K562 (cell line): Measurements from ENCODE around the gene CD44. TPM values are rescaled to one million over a fixed set of nuclear protein-coding genes. Genes with fewer than 3 reads are reported as not detected.
A peak's percentile ranks its signal among the peaks of the same experiment; 100 is the strongest.

Experiments used
- ATAC-seq: fragments of 200-7000 bp; cut with Tn5 transposase; 3 replicates; pipeline ENCODE4 v1.9.1; 2020; ENCODE audit warnings: moderate library complexity
- BruUV-seq: library from RNA; stranded (reverse); fragments of 400-500 nt; replicated peaks from 2 replicates; lab custom pipeline; 2021; lab: Mats Ljungman, UMichigan
- CTCF ChIA-PET: fragments of 300-600 bp; formaldehyde crosslinking; extraction: SDS; loops from one replicate; lab custom pipeline; 2021; ENCODE audit warnings: low intra/inter-chr PET ratio; lab: Yijun Ruan, JAX
- POLR2A ChIA-PET: fragments of 300-600, 350-650 bp; sonication (Branson Sonifier 250); formaldehyde crosslinking; extraction: SDS; loops from one replicate; lab custom pipeline; 2021; ENCODE audit warnings: antibody characterized with exemption, inconsistent platforms; lab: Yijun Ruan, JAX
- DNase-seq, 4 experiments: peaks; one replicate each; pipeline versions ENCODE4 v3.0.0 to v3.0.0-alpha.2; 2011 to 2018; ENCODE audit warnings: low spot score in 3 of 4, mixed read lengths in 3 of 4; ENCODE audit errors: extremely low read depth in 1 of 4
- FAIRE-seq: peaks from 2 replicates; lab custom pipeline; 2011; peaks lifted over from hg19 to GRCh38; lab: Jason Lieb, UNC
- H2AFZ ChIP-seq: 2 replicates; pipeline ENCODE4 v1.6.0; 2011; ENCODE audit warnings: low read depth, low read length, control low read depth, inconsistent platforms
- H3K27ac ChIP-seq: fragments of 200-600 bp; 3 replicates; pipeline ENCODE4 v1.8.0; 2011; ENCODE audit warnings: low read depth, mild to moderate bottlenecking, control low read depth, inconsistent platforms, low read length, moderate library complexity, mixed read lengths; ENCODE audit errors: extremely low read depth
- H3K27me3 ChIP-seq, 2 experiments: fragments of 300-600 bp in 1 of 2; 2 replicates in 1 of 2; 3 replicates in 1 of 2; pipeline versions ENCODE4 v1.6.0 to v1.8.0; 2011; ENCODE audit warnings: inconsistent platforms in 2 of 2, low read length in 2 of 2, mild to moderate bottlenecking in 1 of 2, mixed read lengths in 1 of 2, moderate library complexity in 1 of 2; ENCODE audit not compliant: control insufficient read depth in 2 of 2, insufficient read depth in 2 of 2
- H3K36me3 ChIP-seq: fragments of 300-600 bp; 3 replicates; pipeline ENCODE4 v1.8.0; 2011; ENCODE audit warnings: mild to moderate bottlenecking, low read length, inconsistent platforms; ENCODE audit not compliant: control insufficient read depth, insufficient read depth
- H3K4me1 ChIP-seq, 2 experiments: fragments of 200-600 bp in 1 of 2; replicated peaks in 1 of 2; 2 replicates in 1 of 2; 3 replicates in 1 of 2; pipeline versions ENCODE4 v1.5.1 to v1.8.0; 2011; ENCODE audit warnings: inconsistent platforms in 2 of 2, low read length in 2 of 2, mild to moderate bottlenecking in 1 of 2, mixed read lengths in 1 of 2, moderate library complexity in 1 of 2; ENCODE audit not compliant: control insufficient read depth in 2 of 2, insufficient read depth in 2 of 2
- H3K4me2 ChIP-seq: 2 replicates; pipeline ENCODE4 v1.6.1; 2011; ENCODE audit warnings: low read length, control low read depth, inconsistent platforms, mixed read lengths; ENCODE audit not compliant: insufficient read depth
- H3K4me3 ChIP-seq: fragments of 200-600 bp; sonication (generic), shearing (Covaris generic); 2 replicates; pipeline ENCODE4 v1.5.1; 2016; ENCODE audit warnings: control low read depth, inconsistent platforms
- H3K79me2 ChIP-seq: fragments of 200-600 bp; 3 replicates; pipeline ENCODE4 v1.8.0; 2011; ENCODE audit warnings: low read length, inconsistent platforms; ENCODE audit not compliant: control insufficient read depth, insufficient read depth
- H3K9ac ChIP-seq, 2 experiments: 2 replicates each; pipeline versions ENCODE4 v1.6.0 to v1.6.1; 2011; ENCODE audit warnings: low read depth in 2 of 2, low read length in 2 of 2, control low read depth in 1 of 2, inconsistent platforms in 1 of 2, mild to moderate bottlenecking in 1 of 2, mixed read lengths in 1 of 2; ENCODE audit not compliant: insufficient read depth in 1 of 2
- H3K9me1 ChIP-seq: one replicate; pipeline ENCODE4 v1.6.0; 2011; ENCODE audit warnings: inconsistent platforms, mild to moderate bottlenecking, low read length, moderate library complexity; ENCODE audit not compliant: control insufficient read depth, insufficient read depth
- H3K9me3 ChIP-seq: replicated peaks from 2 replicates; pipeline ENCODE4 v1.5.1; 2011; ENCODE audit warnings: low read depth, low read length, inconsistent platforms; ENCODE audit not compliant: control insufficient read depth, insufficient read depth
- H4K20me1 ChIP-seq: replicated peaks from 2 replicates; pipeline ENCODE4 v1.6.1; 2011; ENCODE audit warnings: low read length, inconsistent platforms, mixed read lengths; ENCODE audit not compliant: control insufficient read depth, insufficient read depth
- NFXL1 ChIP-seq: fragments of 450-650 bp; formaldehyde crosslinking; IDR thresholded peaks from 2 replicates; pipeline ENCODE4 v1.4.0; 2021; ENCODE audit warnings: mild to moderate bottlenecking
- RFX1 ChIP-seq: fragments of 450-650 bp; IDR thresholded peaks from 2 replicates; pipeline ENCODE4 v1.6.1; 2016; ENCODE audit warnings: mild to moderate bottlenecking, moderate library complexity
- RFX5 ChIP-seq: IDR thresholded peaks from 2 replicates; pipeline ENCODE4 v1.6.1; 2011; ENCODE audit warnings: low read depth, mild to moderate bottlenecking, improper control_type of control experiment, low read length
- SPI1 ChIP-seq: IDR thresholded peaks from 2 replicates; pipeline ENCODE4 v1.6.1; 2011; ENCODE audit warnings: low read depth, low read length, control low read depth, borderline replicate concordance
- WGBS: fragments of 100-300 bp; shearing (Covaris generic); methylation state at CpG from one replicate; pipeline ENCODE4 v1.1.6; 2016; ENCODE audit warnings: low coverage, mixed read lengths; ENCODE audit not compliant: insufficient coverage; ENCODE audit errors: missing lambda C conversion rate; 5-methylcytosine and 5-hydroxymethylcytosine counted together
- in situ Hi-C: fragments of 300-500 bp; cut with MboI; formaldehyde crosslinking; loops from 4 replicates; pipeline ENCODE4 v1.15.0; 2018; ENCODE audit warnings: inconsistent platforms, mixed read lengths
- intact Hi-C: fragments of 100-400 bp; cut with micrococcal nuclease; formaldehyde crosslinking; loops from 2 replicates; pipeline ENCODE4 v1.14.2; 2022
- polyA plus RNA-seq, 8 experiments: library from polyadenylated mRNA; depleted of rRNA in 4 of 8; stranded (reverse) in 5 of 8; unstranded in 3 of 8; fragments of >200 nt; fragmentation: Nextera tagmentation in 2 of 8; fragmentation: Illumina TruSeq in 1 of 8; extraction: Ambion mirVana in 2 of 8; extraction: Trizol in 1 of 8; gene quantifications; 2 replicates each; pipeline versions ENCODE4 v1.2.1 to v1.2.3, GENCODE V29; 2011 to 2014; ENCODE audit warnings: inconsistent platforms in 1 of 8, missing spikeins in 1 of 8
- total RNA-seq, 7 experiments: library from RNA; depleted of rRNA in 6 of 7; stranded (reverse); fragments of >200 nt in 6 of 7; fragmentation: Illumina TruSeq in 2 of 7; extraction: Trizol in 2 of 7; gene quantifications; 2 replicates each; pipeline versions ENCODE4 v1.2.1 to v1.2.3, GENCODE V29; 2011 to 2021; ENCODE audit warnings: low replicate concordance in 1 of 7
- TF ChIP-seq, protein P1 (sequence below): fragments of 250-450 bp; sonication (Bioruptor Pico); IDR thresholded peaks from 2 replicates; pipeline ENCODE4 v1.8.0; 2022; ENCODE audit warnings: inconsistent platforms, mild to moderate bottlenecking, moderate library complexity, borderline replicate concordance

CD44 gene
- total and polyA plus RNA-seq, 9 of the 15 experiments (the other 6 are each of a cell fraction or from before 2014, with no cell fraction given): 1.2 to 13.9 (median 3.0) TPM

DNA sequence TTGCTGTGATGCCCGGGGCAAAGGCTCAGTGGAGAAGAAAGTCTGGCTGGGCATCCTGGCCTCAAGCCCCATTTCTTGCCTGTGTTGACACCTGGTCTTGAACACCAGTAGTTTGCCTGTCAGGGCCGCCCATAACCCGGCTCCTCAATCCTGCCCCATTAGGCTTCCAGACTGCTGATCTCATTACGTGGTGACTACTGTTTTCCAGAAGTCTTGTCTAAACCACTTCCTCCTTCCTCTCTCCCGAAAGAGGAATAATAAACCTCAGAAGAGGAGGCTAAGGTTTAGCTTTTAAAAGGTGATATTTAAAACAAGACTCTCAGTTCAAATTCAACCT, 97.7 kb downstream of the CD44 start (continued):
- TF ChIP-seq, protein P1, sequence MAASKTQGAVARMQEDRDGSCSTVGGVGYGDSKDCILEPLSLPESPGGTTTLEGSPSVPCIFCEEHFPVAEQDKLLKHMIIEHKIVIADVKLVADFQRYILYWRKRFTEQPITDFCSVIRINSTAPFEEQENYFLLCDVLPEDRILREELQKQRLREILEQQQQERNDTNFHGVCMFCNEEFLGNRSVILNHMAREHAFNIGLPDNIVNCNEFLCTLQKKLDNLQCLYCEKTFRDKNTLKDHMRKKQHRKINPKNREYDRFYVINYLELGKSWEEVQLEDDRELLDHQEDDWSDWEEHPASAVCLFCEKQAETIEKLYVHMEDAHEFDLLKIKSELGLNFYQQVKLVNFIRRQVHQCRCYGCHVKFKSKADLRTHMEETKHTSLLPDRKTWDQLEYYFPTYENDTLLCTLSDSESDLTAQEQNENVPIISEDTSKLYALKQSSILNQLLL (CRISPR knock-in tag): no peak
- TF ChIP-seq NFXL1 (no peak), SPI1 (peak; percentile 31; the same call in 1 of the 2 replicates)

DNA sequence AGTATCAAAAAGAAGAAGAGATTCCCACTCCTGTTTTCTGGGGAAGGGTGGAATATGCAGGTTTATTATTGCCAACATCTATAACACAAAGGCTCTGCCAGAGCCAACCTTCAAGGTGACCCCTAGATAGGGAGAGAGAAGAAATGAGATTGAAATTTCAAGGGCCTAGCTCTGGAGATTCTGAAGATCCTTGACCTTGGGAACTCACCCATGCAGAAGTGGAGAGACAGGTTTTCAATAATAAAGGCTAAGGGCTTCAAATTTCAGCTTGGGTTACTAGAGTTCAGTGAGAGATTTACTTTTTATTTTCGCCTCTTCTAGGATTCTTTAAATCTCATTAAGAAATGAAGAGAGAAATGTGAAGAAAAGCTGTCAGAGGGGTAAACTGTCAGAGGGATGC, 98.4 kb downstream of the CD44 start:
- no peak overlapping the region for H3K9ac ChIP-seq
- BruUV-seq: no TSS peak
- no peak overlapping the region for H2AFZ ChIP-seq
- no peaks in the 10 kb centered on the region for H3K9me3 ChIP-seq
- no peak overlapping the region for H3K4me3 ChIP-seq
- no peak for TF ChIP-seq RFX1
- TF ChIP-seq RFX5: no peak
- TF ChIP-seq, all 486 proteins: peak for 0
- Histone ChIP-seq H3K79me2 (no peaks in the 10 kb centered on the region), H3K27ac (no peak overlapping the region), H3K27me3 (peaks cover 0 to 3% of the 10 kb centered on the region in 2 experiments; a peak in 3 of 5 replicates), H4K20me1 (no peaks in the 10 kb centered on the region), H3K4me2 (no peak overlapping the region), H3K4me1 (no peaks in the 10 kb centered on the region; a peak in 1 of 5 replicates), H3K36me3 (no peaks in the 10 kb centered on the region), H3K9me1 (no peaks in the 10 kb centered on the region)
- ChIA-PET CTCF (interaction anchor here (0.7 to 1.4 kb wide), 2 partner anchors 175 to 311 kb away, joined by 4 to 8 read pairs; no protein-coding TSS in a partner anchor), POLR2A (no interaction called here)
- intact Hi-C loops: no loop called here
- DNase-seq (no peak), FAIRE-seq (no peak), ATAC-seq (no peak)
- in situ Hi-C loops: loop anchor here (5.0 to 25.0 kb wide), 2 partner anchors 240 to 300 kb away; no protein-coding TSS in a partner anchor
- WGBS: 0% methylated on average over 1 of the region's 1 CpG
